ENCODE data around the gene SLC35E4. TPM values are rescaled to one million over a fixed set of nuclear protein-coding genes. Genes with fewer than 3 reads are reported as not detected.
"Not testable (repeated sequence)": the region's sequence is repeated elsewhere in the genome, so short reads cannot be mapped to it uniquely, and the experiment has no call there.

SLC35E4 gene
- total RNA-seq, 1 donor from 2014 or later, result 3.2 TPM

GRCh38 chr22:30675436-30675835, 39.9 kb downstream of the SLC35E4 start:
- no peaks in the 10 kb centered on the region for H4K20me1 ChIP-seq (ENCODE audit: insufficient read depth, low read length)
- no peaks in the 10 kb centered on the region for H3K79me2 ChIP-seq (ENCODE audit: insufficient read depth, low read length)
- Mint-ChIP-seq H3K4me3 (ENCODE audit: unreplicated experiment) (no peak overlapping the region), H3K27me3 (ENCODE audit: low read depth, unreplicated experiment) (peaks cover 52% of the 10 kb centered on the region), H3K4me1 (ENCODE audit: low read depth, unreplicated experiment) (no peaks in the 10 kb centered on the region), H3K27ac (ENCODE audit: unreplicated experiment) (no peak overlapping the region), H3K9me3 (ENCODE audit: unreplicated experiment) (peaks cover 1% of the 10 kb centered on the region), H3K36me3 (ENCODE audit: low read depth, unreplicated experiment) (no peaks in the 10 kb centered on the region)
- DNase-seq (ENCODE audit: low read depth), result no peak
- no peak overlapping the region for H3K9ac ChIP-seq (ENCODE audit: low read length)
- H3K9me3 ChIP-seq (ENCODE audit: insufficient read depth, low read depth, low read length), result no peaks in the 10 kb centered on the region
- H3K36me3 ChIP-seq (ENCODE audit: insufficient read depth, low read length), result no peaks in the 10 kb centered on the region
- TF ChIP-seq CTCF (IDR thresholded peaks at IDR 0.05; ENCODE audit: insufficient read depth, low read depth, low read length) (no peak), EZH2 (IDR thresholded peaks at IDR 0.05; ENCODE audit: insufficient read depth, low read length) (no peak)
- no peak overlapping the region for H3K4me2 ChIP-seq (ENCODE audit: low read length)
- FAIRE-seq, result no peak
- H3K4me3 ChIP-seq (ENCODE audit: insufficient read depth, low read depth, low read length), result no peak overlapping the region
- H3K27me3 ChIP-seq (ENCODE audit: insufficient read depth, low read length), result no peaks in the 10 kb centered on the region
- H2AFZ ChIP-seq (ENCODE audit: low read depth, low read length), result no peak overlapping the region
- H3K27ac ChIP-seq (ENCODE audit: low read depth, low read length), result no peak overlapping the region
- H3K4me1 ChIP-seq (ENCODE audit: insufficient read depth, low read length), result no peaks in the 10 kb centered on the region

GRCh38 chr22:30676565-30676964, 41.0 kb downstream of the SLC35E4 start:
- not testable (repeated sequence) for H3K9ac ChIP-seq (ENCODE audit: low read length); H3K27ac Mint-ChIP-seq (ENCODE audit: unreplicated experiment); H3K4me2 ChIP-seq (ENCODE audit: low read length); H3K36me3 Mint-ChIP-seq (ENCODE audit: low read depth, unreplicated experiment); H3K4me3 ChIP-seq (ENCODE audit: insufficient read depth, low read depth, low read length); H3K36me3 ChIP-seq (ENCODE audit: insufficient read depth, low read length); H3K4me1 Mint-ChIP-seq (ENCODE audit: low read depth, unreplicated experiment); DNase-seq (ENCODE audit: low read depth); H2AFZ ChIP-seq (ENCODE audit: low read depth, low read length); H3K27me3 ChIP-seq (ENCODE audit: insufficient read depth, low read length); H3K9me3 Mint-ChIP-seq (ENCODE audit: unreplicated experiment); H3K9me3 ChIP-seq (ENCODE audit: insufficient read depth, low read depth, low read length); H3K27ac ChIP-seq (ENCODE audit: low read depth, low read length); H4K20me1 ChIP-seq (ENCODE audit: insufficient read depth, low read length); H3K4me3 Mint-ChIP-seq (ENCODE audit: unreplicated experiment); H3K79me2 ChIP-seq (ENCODE audit: insufficient read depth, low read length); FAIRE-seq; H3K4me1 ChIP-seq (ENCODE audit: insufficient read depth, low read length)
- peaks cover 52% of the 10 kb centered on the region for H3K27me3 Mint-ChIP-seq (ENCODE audit: low read depth, unreplicated experiment)

GRCh38 chr22:30679895-30680690, 44.5 kb downstream of the SLC35E4 start:
- not testable (repeated sequence) for FAIRE-seq; H3K4me3 Mint-ChIP-seq (ENCODE audit: unreplicated experiment); H3K36me3 ChIP-seq (ENCODE audit: insufficient read depth, low read length); H3K27ac Mint-ChIP-seq (ENCODE audit: unreplicated experiment); H3K27ac ChIP-seq (ENCODE audit: low read depth, low read length); H2AFZ ChIP-seq (ENCODE audit: low read depth, low read length); H3K27me3 ChIP-seq (ENCODE audit: insufficient read depth, low read length); H3K4me1 Mint-ChIP-seq (ENCODE audit: low read depth, unreplicated experiment); H4K20me1 ChIP-seq (ENCODE audit: insufficient read depth, low read length); H3K9me3 ChIP-seq (ENCODE audit: insufficient read depth, low read depth, low read length); H3K4me1 ChIP-seq (ENCODE audit: insufficient read depth, low read length); H3K36me3 Mint-ChIP-seq (ENCODE audit: low read depth, unreplicated experiment); H3K4me3 ChIP-seq (ENCODE audit: insufficient read depth, low read depth, low read length); H3K9me3 Mint-ChIP-seq (ENCODE audit: unreplicated experiment); H3K79me2 ChIP-seq (ENCODE audit: insufficient read depth, low read length); H3K9ac ChIP-seq (ENCODE audit: low read length); H3K4me2 ChIP-seq (ENCODE audit: low read length); DNase-seq (ENCODE audit: low read depth)
- H3K27me3 Mint-ChIP-seq (ENCODE audit: low read depth, unreplicated experiment), result peaks cover 51% of the 10 kb centered on the region

All from astrocyte (in vitro differentiated cells and primary cell).